CD14-positive monocyte (primary cell): ENCODE results near the gene PLXNA4. TPM values are rescaled to one million over a fixed set of nuclear protein-coding genes. Genes with fewer than 3 reads are reported as not detected.

Experiments
- DNase-seq, 3 donors: peaks; one replicate each; pipeline ENCODE4 v3.0.0-alpha.2; 2011 to 2022
- H2AFZ ChIP-seq: 2 replicates; pipeline ENCODE4 v1.6.0; 2012; ENCODE audit warnings: mild to moderate bottlenecking, low read depth, low read length, inconsistent platforms; ENCODE audit not compliant: insufficient read depth, poor library complexity, severe bottlenecking
- H3K27ac ChIP-seq, 2 donors: 1 replicate in 1 of 2; 2 replicates in 1 of 2; pipeline ENCODE4 v1.5.1; 2012 to 2013; ENCODE audit warnings: low read length in 2 of 2, control low read depth in 1 of 2, inconsistent platforms in 1 of 2, low read depth in 1 of 2, mild to moderate bottlenecking in 1 of 2
- H3K27me3 ChIP-seq, 2 donors: one replicate each; pipeline versions ENCODE4 v1.6.0 to v1.6.1; 2011 to 2013; ENCODE audit warnings: low read length in 2 of 2; ENCODE audit not compliant: control insufficient read depth in 2 of 2, insufficient read depth in 2 of 2
- H3K36me3 ChIP-seq, 2 donors: replicated peaks in 1 of 2; 1 replicate in 1 of 2; 2 replicates in 1 of 2; pipeline versions ENCODE4 v1.5.1 to v1.6.1; 2012 to 2013; ENCODE audit warnings: low read length in 2 of 2, control low read depth in 1 of 2, inconsistent platforms in 1 of 2, mild to moderate bottlenecking in 1 of 2; ENCODE audit not compliant: insufficient read depth in 2 of 2, control insufficient read depth in 1 of 2
- H3K4me1 ChIP-seq, 2 donors: 1 replicate in 1 of 2; 2 replicates in 1 of 2; pipeline versions ENCODE4 v1.5.1 to v1.6.1; 2012 to 2013; ENCODE audit warnings: low read length in 2 of 2, control low read depth in 1 of 2, inconsistent platforms in 1 of 2, mild to moderate bottlenecking in 1 of 2, moderate library complexity in 1 of 2; ENCODE audit not compliant: insufficient read depth in 2 of 2, control insufficient read depth in 1 of 2
- H3K4me2 ChIP-seq: replicated peaks from 2 replicates; pipeline ENCODE3; 2012; ENCODE audit warnings: low read length, moderate library complexity, mild to moderate bottlenecking; ENCODE audit not compliant: poor library complexity, severe bottlenecking; ENCODE audit errors: extremely low read depth
- H3K4me3 ChIP-seq, 3 experiments: fragments of 200-600 bp in 1 of 3; sonication (generic) in 1 of 3; replicated peaks in 1 of 3; 1 replicate in 2 of 3; 2 replicates in 1 of 3; pipeline ENCODE4 v1.5.1; 2011 to 2013; ENCODE audit warnings: low read length in 3 of 3, mild to moderate bottlenecking in 3 of 3, control low read depth in 2 of 3, low read depth in 2 of 3, inconsistent platforms in 1 of 3, moderate library complexity in 1 of 3
- H3K79me2 ChIP-seq: 2 replicates; pipeline ENCODE4 v1.6.0; 2012; ENCODE audit warnings: mild to moderate bottlenecking, control low read depth, inconsistent platforms, low read length, moderate library complexity; ENCODE audit not compliant: insufficient read depth
- H3K9ac ChIP-seq: 2 replicates; pipeline ENCODE4 v1.6.0; 2017; ENCODE audit warnings: low read length, mild to moderate bottlenecking; ENCODE audit not compliant: insufficient read depth, poor library complexity, severe bottlenecking
- H3K9me3 ChIP-seq, 2 donors: replicated peaks in 1 of 2; 1 replicate in 1 of 2; 2 replicates in 1 of 2; pipeline versions ENCODE4 v1.5.1 to v1.6.1; 2012 to 2013; ENCODE audit warnings: low read length in 2 of 2, control low read depth in 1 of 2; ENCODE audit not compliant: control insufficient read depth in 1 of 2, insufficient read depth in 1 of 2
- H4K20me1 ChIP-seq: 2 replicates; pipeline ENCODE4 v1.6.0; 2012; ENCODE audit warnings: mild to moderate bottlenecking, low read length, control low read depth, moderate library complexity; ENCODE audit not compliant: insufficient read depth
- H3K27ac Mint-ChIP-seq, 7 donors: one replicate each; pipeline ENCODE4 v1.8.0; 2020; ENCODE audit warnings: mild to moderate bottlenecking in 7 of 7, mixed read lengths in 7 of 7, moderate library complexity in 6 of 7, inconsistent platforms in 2 of 7
- H3K27me3 Mint-ChIP-seq, 3 donors: one replicate each; pipeline ENCODE4 v1.8.0; 2021 to 2022; ENCODE audit warnings: low read depth in 3 of 3, mild to moderate bottlenecking in 3 of 3, mixed read lengths in 3 of 3, moderate library complexity in 3 of 3, inconsistent platforms in 1 of 3
- H3K36me3 Mint-ChIP-seq, 2 donors: one replicate each; pipeline ENCODE4 v1.8.0; 2020; ENCODE audit warnings: mixed read lengths in 2 of 2, inconsistent platforms in 1 of 2, mild to moderate bottlenecking in 1 of 2
- H3K4me1 Mint-ChIP-seq: one replicate; pipeline ENCODE4 v1.8.0; 2020; ENCODE audit warnings: mild to moderate bottlenecking, mixed read lengths
- H3K4me3 Mint-ChIP-seq, 2 donors: one replicate each; pipeline ENCODE4 v1.8.0; 2020; ENCODE audit warnings: mild to moderate bottlenecking in 2 of 2, mixed read lengths in 2 of 2, moderate library complexity in 1 of 2
- H3K9me3 Mint-ChIP-seq, 7 donors: one replicate each; pipeline ENCODE4 v1.8.0; 2020 to 2022; ENCODE audit warnings: mixed read lengths in 7 of 7, mild to moderate bottlenecking in 6 of 7, moderate library complexity in 6 of 7, inconsistent platforms in 2 of 7
- WGBS: methylation state at CpG from one replicate; pipeline ENCODE4 v1.1.5; 2013; ENCODE audit warnings: missing lambda C conversion rate; ENCODE audit not compliant: insufficient coverage; 5-methylcytosine and 5-hydroxymethylcytosine counted together
- intact Hi-C, 2 donors: fragments of 100-400 bp; cut with micrococcal nuclease; formaldehyde crosslinking; loops; one replicate each; pipeline versions ENCODE4 v1.15.0 to v1.15.1; 2023
- polyA plus RNA-seq, 3 donors: library from polyadenylated mRNA; depleted of rRNA in 1 of 3; unstranded in 2 of 3; stranded (reverse) in 1 of 3; fragments of 300-500 nt in 2 of 3; fragments of >200 nt in 1 of 3; fragmentation: Illumina TruSeq in 2 of 3; gene quantifications; 1 replicate in 2 of 3; 2 replicates in 1 of 3; pipeline ENCODE4 v1.2.3, GENCODE V29; 2012 to 2021
- TF ChIP-seq, protein P1 (sequence below): fragments of 200-600 bp; IDR thresholded peaks from one replicate; pipeline ENCODE4 v1.8.0; 2022; ENCODE audit warnings: antibody characterized with exemption, mild to moderate bottlenecking

The PLXNA4 gene
- polyA plus RNA-seq, 3 donors = not detected

DNA sequence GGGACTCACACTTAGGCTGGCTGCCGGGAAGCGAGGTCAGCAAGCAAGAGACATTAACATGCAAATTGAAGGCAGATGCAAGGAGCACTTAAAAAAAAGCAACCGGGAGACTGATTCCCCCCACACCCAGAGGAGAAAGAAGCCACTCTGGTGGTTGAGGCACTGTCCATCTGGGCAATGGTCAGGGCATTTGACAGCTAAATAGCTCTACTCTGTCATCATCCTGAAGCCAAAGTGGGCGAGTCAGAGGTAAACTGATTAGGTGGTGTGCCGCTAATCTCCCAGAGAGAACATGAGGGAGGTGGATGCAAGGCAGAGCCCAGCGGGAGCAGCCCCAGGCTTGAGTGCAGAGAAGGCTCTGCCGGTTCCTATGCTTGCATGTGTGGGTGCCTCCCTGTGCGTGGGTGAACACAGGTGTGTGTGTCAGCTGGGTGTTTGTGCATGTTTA lies 100.6 kb downstream of the PLXNA4 start:
- no peak overlapping the region for H2AFZ ChIP-seq
- H3K27ac ChIP-seq = no peak overlapping the region
- no peak overlapping the region for H3K4me3 ChIP-seq
- H3K79me2 ChIP-seq = no peaks in the 10 kb centered on the region
- Mint-ChIP-seq H3K9me3 (peaks cover 0 to 8% (median 0%) of the 10 kb centered on the region in 7 donors), H3K4me3 (peak overlapping the region in 1 of 2 donors; percentile 37), H3K27ac (no peak overlapping the region), H3K27me3 (peaks cover 38 to 50% (median 40%) of the 10 kb centered on the region in 3 donors), H3K36me3 (no peaks in the 10 kb centered on the region), H3K4me1 (no peaks in the 10 kb centered on the region)
- no peaks in the 10 kb centered on the region for H4K20me1 ChIP-seq
- no peaks in the 10 kb centered on the region for H3K36me3 ChIP-seq
- no peaks in the 10 kb centered on the region for H3K9me3 ChIP-seq
- DNase-seq = no peak
- no peaks in the 10 kb centered on the region for H3K4me1 ChIP-seq
- TF ChIP-seq, protein P1, sequence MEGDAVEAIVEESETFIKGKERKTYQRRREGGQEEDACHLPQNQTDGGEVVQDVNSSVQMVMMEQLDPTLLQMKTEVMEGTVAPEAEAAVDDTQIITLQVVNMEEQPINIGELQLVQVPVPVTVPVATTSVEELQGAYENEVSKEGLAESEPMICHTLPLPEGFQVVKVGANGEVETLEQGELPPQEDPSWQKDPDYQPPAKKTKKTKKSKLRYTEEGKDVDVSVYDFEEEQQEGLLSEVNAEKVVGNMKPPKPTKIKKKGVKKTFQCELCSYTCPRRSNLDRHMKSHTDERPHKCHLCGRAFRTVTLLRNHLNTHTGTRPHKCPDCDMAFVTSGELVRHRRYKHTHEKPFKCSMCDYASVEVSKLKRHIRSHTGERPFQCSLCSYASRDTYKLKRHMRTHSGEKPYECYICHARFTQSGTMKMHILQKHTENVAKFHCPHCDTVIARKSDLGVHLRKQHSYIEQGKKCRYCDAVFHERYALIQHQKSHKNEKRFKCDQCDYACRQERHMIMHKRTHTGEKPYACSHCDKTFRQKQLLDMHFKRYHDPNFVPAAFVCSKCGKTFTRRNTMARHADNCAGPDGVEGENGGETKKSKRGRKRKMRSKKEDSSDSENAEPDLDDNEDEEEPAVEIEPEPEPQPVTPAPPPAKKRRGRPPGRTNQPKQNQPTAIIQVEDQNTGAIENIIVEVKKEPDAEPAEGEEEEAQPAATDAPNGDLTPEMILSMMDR = no peak
- H3K9ac ChIP-seq = no peak overlapping the region
- H3K4me2 ChIP-seq = no peak overlapping the region
- intact Hi-C loops = no loop called here
- WGBS = 66% methylated on average over 5 of the region's 8 CpGs
- H3K27me3 ChIP-seq = peaks cover 15 to 42% of the 10 kb centered on the region in 2 donors

DNA sequence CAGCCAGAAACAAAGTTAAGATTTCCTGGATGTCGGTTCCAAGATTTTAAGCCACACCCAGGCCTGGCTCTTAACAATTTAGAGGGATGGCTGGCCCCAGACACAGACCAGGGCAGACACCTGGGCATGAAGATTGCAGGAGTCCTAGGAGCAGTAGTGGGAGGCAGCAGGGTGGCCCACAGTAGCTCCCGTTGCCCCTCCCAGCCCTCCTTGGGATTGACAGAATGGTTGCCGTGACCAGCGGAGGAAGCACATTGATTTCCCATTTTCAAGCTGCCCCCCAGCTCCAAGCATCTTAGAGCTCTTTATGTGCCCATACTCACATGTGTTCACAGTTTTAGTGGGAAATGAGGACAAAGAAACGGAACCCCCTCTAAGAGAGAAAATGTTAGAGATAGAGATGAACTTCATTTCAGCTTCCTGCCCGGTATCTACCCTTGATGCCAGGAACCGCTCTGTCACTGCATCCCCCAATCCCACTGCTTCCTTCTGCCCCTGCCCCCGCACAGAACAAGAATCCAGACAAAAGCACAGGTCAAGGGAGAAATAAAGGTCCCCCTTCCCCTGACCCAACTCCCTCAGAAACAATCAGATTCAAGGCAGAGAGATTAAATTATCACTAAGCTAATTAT lies 101.1 kb downstream of the PLXNA4 start:
- Mint-ChIP-seq H3K36me3 (no peaks in the 10 kb centered on the region), H3K4me1 (no peaks in the 10 kb centered on the region), H3K27ac (no peak overlapping the region), H3K9me3 (peaks cover 0 to 8% (median 0%) of the 10 kb centered on the region in 7 donors), H3K4me3 (peak overlapping the region in 1 of 2 donors; percentile 37), H3K27me3 (peaks cover 38 to 54% (median 40%) of the 10 kb centered on the region in 3 donors)
- TF ChIP-seq, protein P1 = no peak
- Histone ChIP-seq H4K20me1 (no peaks in the 10 kb centered on the region), H3K27ac (no peak overlapping the region), H3K36me3 (no peaks in the 10 kb centered on the region), H3K9ac (no peak overlapping the region), H2AFZ (no peak overlapping the region), H3K4me3 (no peak overlapping the region), H3K4me1 (no peaks in the 10 kb centered on the region), H3K27me3 (peaks cover 15 to 42% of the 10 kb centered on the region in 2 donors), H3K4me2 (no peak overlapping the region), H3K79me2 (no peaks in the 10 kb centered on the region), H3K9me3 (no peaks in the 10 kb centered on the region)
- DNase-seq = no peak
- WGBS = 37% methylated on average over 4 of the region's 8 CpGs
- intact Hi-C loops = no loop called here
